ENCODE measurements around the gene GRID1.

DNA sequence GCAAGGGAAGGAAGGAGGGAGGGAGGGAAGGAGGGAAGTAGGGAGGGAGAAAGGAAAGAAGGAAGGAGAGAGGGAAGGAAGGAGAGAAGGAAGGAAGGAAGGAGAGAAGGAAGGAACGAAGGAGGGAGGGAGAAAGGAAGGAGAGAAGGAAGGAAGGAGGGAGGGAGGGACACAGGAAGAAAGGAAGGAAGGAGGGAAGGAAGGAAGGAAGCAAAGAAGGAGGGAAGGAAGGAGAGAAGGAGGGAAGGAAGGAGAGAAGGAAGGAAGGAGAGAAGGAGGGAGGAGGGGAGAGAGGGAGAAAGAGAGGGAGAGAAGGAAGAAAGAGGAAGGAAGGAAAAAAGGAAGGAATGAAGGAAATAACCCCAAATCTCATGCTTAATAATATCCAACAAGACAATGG, 630.6 kb downstream of the GRID1 start:
- TF ChIP-seq EZH2phosphoT487 (IDR thresholded peaks at IDR 0.05; ENCODE audit: borderline replicate concordance, low read length), result no peak
- TF ChIP-seq, protein P1, sequence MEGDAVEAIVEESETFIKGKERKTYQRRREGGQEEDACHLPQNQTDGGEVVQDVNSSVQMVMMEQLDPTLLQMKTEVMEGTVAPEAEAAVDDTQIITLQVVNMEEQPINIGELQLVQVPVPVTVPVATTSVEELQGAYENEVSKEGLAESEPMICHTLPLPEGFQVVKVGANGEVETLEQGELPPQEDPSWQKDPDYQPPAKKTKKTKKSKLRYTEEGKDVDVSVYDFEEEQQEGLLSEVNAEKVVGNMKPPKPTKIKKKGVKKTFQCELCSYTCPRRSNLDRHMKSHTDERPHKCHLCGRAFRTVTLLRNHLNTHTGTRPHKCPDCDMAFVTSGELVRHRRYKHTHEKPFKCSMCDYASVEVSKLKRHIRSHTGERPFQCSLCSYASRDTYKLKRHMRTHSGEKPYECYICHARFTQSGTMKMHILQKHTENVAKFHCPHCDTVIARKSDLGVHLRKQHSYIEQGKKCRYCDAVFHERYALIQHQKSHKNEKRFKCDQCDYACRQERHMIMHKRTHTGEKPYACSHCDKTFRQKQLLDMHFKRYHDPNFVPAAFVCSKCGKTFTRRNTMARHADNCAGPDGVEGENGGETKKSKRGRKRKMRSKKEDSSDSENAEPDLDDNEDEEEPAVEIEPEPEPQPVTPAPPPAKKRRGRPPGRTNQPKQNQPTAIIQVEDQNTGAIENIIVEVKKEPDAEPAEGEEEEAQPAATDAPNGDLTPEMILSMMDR (conservative IDR thresholded peaks at IDR 0.05; ENCODE audit: low read depth, low read length), result no peak
- TF ChIP-seq EZH2 (IDR thresholded peaks at IDR 0.05; ENCODE audit: low read length, unreplicated experiment), result no peak

All from PC-3 (cell line).